IMR-90 (cell line): Measurements from ENCODE around the gene TPPP3.

Source experiments
- CEBPB ChIP-seq: IDR thresholded peaks from 2 replicates; pipeline ENCODE4 v1.6.1; 2012; ENCODE audit warnings: low read depth, low read length, improper control_type of control experiment
- CTCF ChIP-seq: conservative IDR thresholded peaks from 2 replicates; pipeline ENCODE4 v1.5.1; 2012; ENCODE audit warnings: mild to moderate bottlenecking, low read depth, low read length, improper control_type of control experiment
- FOS ChIP-seq: fragments of 150-350 bp; IDR thresholded peaks from 2 replicates; pipeline ENCODE4 v1.6.1; 2016; ENCODE audit warnings: low read depth, low read length
- MAFK ChIP-seq: IDR thresholded peaks from 2 replicates; pipeline ENCODE4 v1.6.1; 2012; ENCODE audit warnings: low read depth, low read length, improper control_type of control experiment
- MXI1 ChIP-seq: IDR thresholded peaks from 2 replicates; pipeline ENCODE4 v1.6.1; 2012; ENCODE audit warnings: low read depth, mild to moderate bottlenecking, low read length, moderate library complexity, borderline replicate concordance
- NFE2L2 ChIP-seq: fragments of 150-350 bp; IDR thresholded peaks from 2 replicates; pipeline ENCODE4 v1.6.1; 2016; ENCODE audit warnings: low read depth, mild to moderate bottlenecking, low read length
- POLR2A ChIP-seq: IDR thresholded peaks from 2 replicates; pipeline ENCODE4 v1.6.1; 2012; ENCODE audit warnings: mild to moderate bottlenecking, low read depth, low read length
- RFX5 ChIP-seq: IDR thresholded peaks from 2 replicates; pipeline ENCODE4 v1.8.0; 2012; ENCODE audit warnings: low read depth, mild to moderate bottlenecking, low read length, moderate library complexity
- USF2 ChIP-seq: fragments of 150-350 bp; IDR thresholded peaks from 2 replicates; pipeline ENCODE4 v1.6.1; 2017; ENCODE audit warnings: mild to moderate bottlenecking, antibody characterized with exemption, low read length, low read depth
- TF ChIP-seq, protein P1 (sequence below): fragments of 150-350 bp; IDR thresholded peaks from 2 replicates; pipeline ENCODE4 v1.6.1; 2016; ENCODE audit warnings: low read depth, mild to moderate bottlenecking, low read length, moderate library complexity, borderline replicate concordance

- TF ChIP-seq CTCF (no peak), FOS (no peak), NFE2L2 (no peak), POLR2A (no peak), MAFK (no peak), MXI1 (no peak), USF2 (no peak), CEBPB (no peak), RFX5 (no peak)
- TF ChIP-seq, protein P1, sequence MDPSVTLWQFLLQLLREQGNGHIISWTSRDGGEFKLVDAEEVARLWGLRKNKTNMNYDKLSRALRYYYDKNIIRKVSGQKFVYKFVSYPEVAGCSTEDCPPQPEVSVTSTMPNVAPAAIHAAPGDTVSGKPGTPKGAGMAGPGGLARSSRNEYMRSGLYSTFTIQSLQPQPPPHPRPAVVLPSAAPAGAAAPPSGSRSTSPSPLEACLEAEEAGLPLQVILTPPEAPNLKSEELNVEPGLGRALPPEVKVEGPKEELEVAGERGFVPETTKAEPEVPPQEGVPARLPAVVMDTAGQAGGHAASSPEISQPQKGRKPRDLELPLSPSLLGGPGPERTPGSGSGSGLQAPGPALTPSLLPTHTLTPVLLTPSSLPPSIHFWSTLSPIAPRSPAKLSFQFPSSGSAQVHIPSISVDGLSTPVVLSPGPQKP, result no peak
These were observed 7.6 kb upstream of the TPPP3 start for GRCh38 chr16:67400901-67401300.
